Measurements from ENCODE around the gene RUNX2.

- TF ChIP-seq CTCF (IDR thresholded peaks at IDR 0.05), result no peak
- no peak for TF ChIP-seq POLR2A (IDR thresholded peaks at IDR 0.05)
Measured at GRCh38 chr6:45642331-45643125, 314.4 kb downstream of the RUNX2 start.

All from esophagus squamous epithelium (tissue), 4 donors.